GM12892 (cell line): ENCODE data around the gene RNF207.

Experiments
- POLR2A ChIP-seq: IDR thresholded peaks from 2 replicates; pipeline ENCODE4 v1.6.1; 2011; ENCODE audit warnings: low read depth, low read length, control low read depth
- POLR2AphosphoS5 ChIP-seq: IDR thresholded peaks from 2 replicates; pipeline ENCODE4 v1.6.1; 2011; ENCODE audit warnings: low read depth, low read length, control low read depth
- TAF1 ChIP-seq: IDR thresholded peaks from 2 replicates; pipeline ENCODE4 v1.6.1; 2011; ENCODE audit warnings: low read depth, mild to moderate bottlenecking, control low read depth, low read length, borderline replicate concordance

GRCh38 chr1:6170742-6171201, 35.1 kb upstream of the RNF207 start:
- TF ChIP-seq POLR2A (no peak), TAF1 (no peak), POLR2AphosphoS5 (no peak)
